GM21526 (cell line): ENCODE data around the gene EXOC6B.

Source experiments
- ATAC-seq: cut with Tn5 transposase; IDR thresholded peaks from one replicate; pipeline ENCODE4 v1.9.1; 2021; ENCODE audit warnings: moderate library complexity; ENCODE audit not compliant: unreplicated experiment, low FRiP score

Gene EXOC6B

GRCh38 chr2:72154386-72154975, 671.4 kb downstream of the EXOC6B start:
- no peak for ATAC-seq

DNA sequence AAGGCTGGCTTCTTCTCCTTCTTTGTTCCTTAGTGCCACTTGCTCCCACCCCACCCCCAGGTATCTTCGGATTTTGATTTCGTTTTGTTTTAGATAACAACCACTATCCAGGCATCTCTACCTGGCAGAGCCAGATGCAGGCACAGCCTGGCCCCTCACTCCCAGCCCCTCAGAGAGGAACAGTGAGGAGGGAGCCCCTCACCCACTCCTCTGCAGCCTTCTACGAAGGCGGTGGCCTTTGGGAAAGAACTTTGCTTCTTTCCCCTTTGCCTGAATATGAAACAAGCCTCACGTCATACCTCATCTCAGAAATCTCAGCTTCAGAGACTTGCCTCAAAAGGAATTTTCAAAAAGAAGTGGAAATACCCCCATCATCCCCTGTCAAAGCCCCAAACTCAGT, 671.9 kb downstream of the EXOC6B start:
- no peak for ATAC-seq

GRCh38 chr2:72153026-72153791, 672.6 kb downstream of the EXOC6B start:
- no peak for ATAC-seq

GRCh38 chr2:72150861-72151356, 674.9 kb downstream of the EXOC6B start:
- no peak for ATAC-seq

- ATAC-seq = peak; percentile 86
Observed at GRCh38 chr2:72150157-72150860, 675.5 kb downstream of the EXOC6B start.

DNA sequence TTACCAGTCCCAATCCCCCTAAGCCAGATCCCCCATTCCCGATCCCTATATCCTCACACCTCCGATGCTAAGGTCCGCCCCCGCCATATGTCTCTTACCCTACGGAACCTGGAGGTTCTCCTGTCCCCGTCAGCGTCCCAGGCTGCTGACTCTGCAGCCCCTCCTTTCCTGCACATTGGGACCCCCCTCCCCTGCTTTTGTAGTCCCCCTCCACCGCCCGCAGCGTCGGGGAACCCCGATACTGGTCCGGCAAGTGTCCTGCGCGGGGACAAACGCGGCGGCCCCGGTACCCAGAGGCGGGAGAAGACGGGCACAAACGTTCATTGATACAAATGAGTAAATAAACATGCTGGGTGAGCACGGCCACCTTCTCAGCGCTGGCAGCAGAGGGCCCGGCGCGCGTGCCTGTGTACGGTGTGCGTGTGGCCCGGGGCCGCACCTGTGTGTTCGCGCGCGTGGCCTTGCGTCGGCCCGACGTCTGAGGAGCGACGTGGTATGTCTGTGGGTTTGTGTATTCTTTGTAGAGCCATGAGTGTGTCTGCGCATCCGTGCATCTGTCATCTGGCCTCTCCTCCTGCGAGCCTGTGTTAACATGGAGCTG, 676.2 kb downstream of the EXOC6B start:
- ATAC-seq = no peak

- ATAC-seq = no peak
Observed at GRCh38 chr2:72148837-72149555, 676.8 kb downstream of the EXOC6B start.

DNA sequence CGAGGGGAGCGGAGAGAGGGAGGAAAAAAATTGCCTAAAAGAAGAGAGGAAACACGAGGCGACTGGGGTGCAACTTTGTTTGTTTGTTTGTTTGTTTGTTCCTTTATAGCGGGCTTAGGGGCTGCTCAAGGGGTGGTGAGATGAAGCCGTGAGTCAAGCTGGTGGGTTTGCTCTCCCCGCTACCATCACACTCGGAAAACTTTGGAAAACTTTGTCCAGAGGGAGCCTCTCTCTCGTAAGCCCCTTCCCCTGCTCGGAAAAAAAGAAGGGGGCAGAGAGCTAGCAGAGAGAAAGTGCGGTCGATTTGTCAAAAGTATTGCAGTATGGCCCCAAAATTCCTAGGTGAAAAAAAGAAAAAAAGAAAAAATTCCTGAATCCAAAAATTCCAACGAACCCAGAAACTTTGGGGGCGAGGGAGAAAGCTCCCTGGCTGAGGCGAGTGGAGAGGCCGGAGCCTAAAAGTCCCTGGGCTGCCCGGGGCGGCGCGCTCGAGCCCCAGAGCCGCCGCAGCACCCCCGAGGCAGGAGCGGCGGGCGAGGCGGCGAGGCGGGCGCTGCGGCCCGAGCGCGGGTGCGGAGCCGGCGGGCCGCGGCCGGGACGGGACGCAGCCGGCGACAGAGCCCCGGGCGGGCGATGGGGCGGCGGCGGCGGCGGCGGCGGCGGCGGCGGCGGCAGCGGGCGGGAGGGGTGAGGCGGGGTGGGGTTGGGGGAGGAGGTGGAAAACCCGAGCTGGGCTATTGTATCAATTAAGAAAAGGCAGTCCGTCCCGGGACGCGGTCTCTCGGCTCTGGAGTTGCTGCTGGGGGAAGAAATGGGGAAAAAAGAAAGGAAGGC, 677.6 kb downstream of the EXOC6B start:
- ATAC-seq = no peak

DNA sequence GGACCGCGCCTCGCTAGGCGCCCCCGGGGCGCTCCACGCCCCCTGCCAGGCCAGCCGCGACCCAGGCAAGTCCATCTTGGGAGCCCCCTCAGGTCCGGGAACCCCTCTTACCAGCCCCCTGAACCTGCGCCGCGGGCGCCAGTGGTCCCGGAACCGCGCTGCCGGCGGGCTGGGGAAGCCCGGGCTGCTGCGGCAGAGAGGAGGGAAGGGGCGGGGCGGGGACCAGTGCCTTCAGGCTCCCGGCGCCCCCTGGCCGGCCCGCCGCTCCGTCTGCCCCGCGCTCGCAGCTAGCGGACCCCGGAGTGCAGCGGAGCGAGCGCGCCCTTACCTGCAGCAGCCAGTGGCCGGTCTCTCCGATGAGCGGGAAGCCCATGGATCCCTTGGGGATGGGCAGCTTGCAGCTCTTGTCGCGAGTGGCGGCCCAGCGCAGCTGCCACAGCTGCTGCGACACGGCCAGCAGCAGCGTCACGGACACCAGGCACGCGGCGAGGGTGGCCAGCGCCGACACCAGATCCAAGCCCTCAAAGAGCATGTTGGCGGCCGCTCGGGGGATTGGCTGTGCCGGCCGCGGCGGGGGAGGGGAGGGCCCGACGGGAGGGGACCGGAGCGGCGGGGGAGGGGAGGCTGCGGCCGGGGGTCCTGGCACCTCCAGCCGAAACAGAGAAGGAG, 678.4 kb downstream of the EXOC6B start, which contains the start of gene CYP26B1:
Gene CYP26B1 (minus strand): TSS at position 560 of the 669 bp plus-strand sequence. CDS start 28 bp downstream, at position 532.
- no peak for ATAC-seq

- ATAC-seq = no peak
Observed at GRCh38 chr2:72146347-72147302, 679.2 kb downstream of the EXOC6B start.

GRCh38 chr2:72145658-72146329, 680.0 kb downstream of the EXOC6B start:
- no peak for ATAC-seq

GRCh38 chr2:72145289-72145657, 680.6 kb downstream of the EXOC6B start:
- no peak for ATAC-seq

GRCh38 chr2:72144632-72145288, 681.1 kb downstream of the EXOC6B start:
- ATAC-seq = no peak

DNA sequence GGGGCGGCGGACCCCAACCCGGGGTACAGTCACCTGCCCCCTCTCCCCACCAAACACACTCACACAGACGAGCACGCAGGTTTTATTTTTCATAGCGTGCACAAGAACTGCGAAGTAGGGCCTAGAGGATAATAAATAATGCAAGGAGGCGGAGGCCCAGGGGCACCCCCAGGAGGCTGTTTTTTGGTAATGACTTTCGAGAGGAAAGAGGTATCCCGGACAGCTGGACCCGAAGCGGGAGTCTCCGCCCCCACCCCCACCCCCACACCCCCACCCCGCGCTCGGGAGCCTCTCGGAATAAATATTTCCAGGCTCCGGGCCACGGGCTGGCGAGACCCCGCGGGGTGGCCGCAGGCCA, 681.6 kb downstream of the EXOC6B start:
- ATAC-seq = no peak

GRCh38 chr2:72143441-72144273, 682.2 kb downstream of the EXOC6B start:
- ATAC-seq = no peak
